SK-N-SH treated with all-trans-retinoic acid at 6 μM for 48 hours (cell line): ENCODE data around the gene LETMD1.

Experiments
- BACH2 ChIP-seq: fragments of 250-450 bp; sonication (Bioruptor Pico); IDR thresholded peaks from 2 replicates; pipeline ENCODE4 v1.9.0; 2021; ENCODE audit warnings: mild to moderate bottlenecking, borderline replicate concordance
- RARB ChIP-seq: fragments of 250-450 bp; sonication (Bioruptor Pico); IDR thresholded peaks from 2 replicates; pipeline ENCODE4 v1.8.0; 2021; ENCODE audit warnings: mild to moderate bottlenecking, moderate library complexity

- TF ChIP-seq BACH2 (no peak), RARB (CRISPR knock-in tag) (no peak)
These were observed 28.2 kb upstream of the LETMD1 start for GRCh38 chr12:51019927-51020326.
